H9 (cell line): ENCODE measurements around the gene BMERB1. TPM values are rescaled to one million over a fixed set of nuclear protein-coding genes. Genes with fewer than 3 reads are reported as not detected.

ENCODE experiments used
- DNase-seq: peaks from one replicate; pipeline ENCODE4 v3.0.0-alpha.2; 2017
- H2AFZ ChIP-seq: one replicate; pipeline ENCODE4 v1.6.1; 2013; ENCODE audit warnings: mild to moderate bottlenecking, low read length, control low read depth, moderate library complexity
- H2AK5ac ChIP-seq: 2 replicates; pipeline ENCODE4 v1.6.1; 2013; ENCODE audit warnings: low read length, control low read depth, mixed read lengths; ENCODE audit not compliant: insufficient read length
- H2BK120ac ChIP-seq: one replicate; pipeline ENCODE4 v1.6.1; 2013; ENCODE audit warnings: low read depth, mild to moderate bottlenecking, low read length, control low read depth, inconsistent platforms; ENCODE audit not compliant: poor library complexity, severe bottlenecking
- H2BK12ac ChIP-seq: 2 replicates; pipeline ENCODE4 v1.6.1; 2013; ENCODE audit warnings: low read length, control low read depth, mixed read lengths, low read depth; ENCODE audit not compliant: insufficient read length
- H2BK15ac ChIP-seq: 2 replicates; pipeline ENCODE4 v1.6.1; 2013; ENCODE audit warnings: low read depth, low read length, control low read depth
- H2BK20ac ChIP-seq: one replicate; pipeline ENCODE4 v1.6.1; 2013; ENCODE audit warnings: low read depth, mild to moderate bottlenecking, low read length, control low read depth, inconsistent platforms; ENCODE audit not compliant: poor library complexity, severe bottlenecking
- H2BK5ac ChIP-seq: 2 replicates; pipeline ENCODE4 v1.6.1; 2013; ENCODE audit warnings: low read length, control low read depth, mixed read lengths; ENCODE audit not compliant: insufficient read length
- H3K14ac ChIP-seq: 2 replicates; pipeline ENCODE4 v1.6.1; 2013; ENCODE audit warnings: low read length, control low read depth; ENCODE audit not compliant: insufficient read depth
- H3K18ac ChIP-seq: 2 replicates; pipeline ENCODE4 v1.6.1; 2013; ENCODE audit warnings: low read depth, mild to moderate bottlenecking, mixed read lengths, low read length, control low read depth; ENCODE audit not compliant: insufficient read length
- H3K23ac ChIP-seq: 2 replicates; pipeline ENCODE4 v1.6.1; 2013; ENCODE audit warnings: low read length, control low read depth, mixed read lengths, low read depth; ENCODE audit not compliant: insufficient read length
- H3K23me2 ChIP-seq: 2 replicates; pipeline ENCODE4 v1.6.1; 2013; ENCODE audit warnings: low read depth, mild to moderate bottlenecking, mixed read lengths, low read length, control low read depth; ENCODE audit not compliant: insufficient read length, poor library complexity, severe bottlenecking
- H3K27ac ChIP-seq: 2 replicates; pipeline ENCODE4 v1.5.1; 2013; ENCODE audit warnings: low read length, control low read depth, mixed read lengths, low read depth; ENCODE audit not compliant: insufficient read length
- H3K27me3 ChIP-seq: 2 replicates; pipeline ENCODE4 v1.6.1; 2013; ENCODE audit warnings: low read length, control low read depth, inconsistent platforms; ENCODE audit not compliant: insufficient read depth
- H3K4ac ChIP-seq: 2 replicates; pipeline ENCODE4 v1.6.1; 2013; ENCODE audit warnings: low read depth, mild to moderate bottlenecking, control low read depth, inconsistent platforms, low read length, moderate library complexity
- H3K4me1 ChIP-seq: 2 replicates; pipeline ENCODE4 v1.6.1; 2013; ENCODE audit warnings: low read length, control low read depth, inconsistent platforms; ENCODE audit not compliant: insufficient read depth
- H3K4me2 ChIP-seq: 2 replicates; pipeline ENCODE4 v1.6.1; 2013; ENCODE audit warnings: low read length, control low read depth, mixed read lengths; ENCODE audit not compliant: insufficient read length, insufficient read depth
- H3K56ac ChIP-seq: 2 replicates; pipeline ENCODE4 v1.6.1; 2013; ENCODE audit warnings: low read depth, mild to moderate bottlenecking, mixed read lengths, low read length, control low read depth; ENCODE audit not compliant: insufficient read length
- H3K79me1 ChIP-seq: 2 replicates; pipeline ENCODE4 v1.6.1; 2013; ENCODE audit warnings: low read depth, mild to moderate bottlenecking, moderate library complexity, low read length, control low read depth, inconsistent platforms; ENCODE audit not compliant: insufficient read depth, poor library complexity, severe bottlenecking
- H3K79me2 ChIP-seq: 2 replicates; pipeline ENCODE4 v1.6.1; 2013; ENCODE audit warnings: low read length, control low read depth, inconsistent platforms; ENCODE audit not compliant: insufficient read depth
- H3K9ac ChIP-seq: 2 replicates; pipeline ENCODE4 v1.6.1; 2013; ENCODE audit warnings: low read length, control low read depth, mixed read lengths; ENCODE audit not compliant: insufficient read length; ENCODE audit errors: extremely low read depth
- H3K9me3 ChIP-seq: one replicate; pipeline ENCODE4 v1.6.1; 2013; ENCODE audit warnings: low read depth, low read length, inconsistent platforms; ENCODE audit not compliant: control insufficient read depth
- H3T11ph ChIP-seq: one replicate; pipeline ENCODE4 v1.6.1; 2013; ENCODE audit warnings: mild to moderate bottlenecking, low read length, control low read depth, inconsistent platforms
- H4K20me1 ChIP-seq: one replicate; pipeline ENCODE4 v1.6.1; 2013; ENCODE audit not compliant: control insufficient read depth, insufficient read length, insufficient read depth
- H4K5ac ChIP-seq: 2 replicates; pipeline ENCODE4 v1.6.1; 2013; ENCODE audit warnings: low read depth, mild to moderate bottlenecking, mixed read lengths, low read length, control low read depth; ENCODE audit not compliant: insufficient read length
- H4K8ac ChIP-seq: replicated peaks from 2 replicates; pipeline ENCODE4 v1.6.1; 2013; ENCODE audit warnings: low read length, control low read depth, mixed read lengths, low read depth; ENCODE audit not compliant: insufficient read length
- H4K91ac ChIP-seq: 2 replicates; pipeline ENCODE4 v1.6.1; 2013; ENCODE audit warnings: low read depth, mild to moderate bottlenecking, moderate library complexity, mixed read lengths, low read length, control low read depth; ENCODE audit not compliant: insufficient read length
- H3K27ac Mint-ChIP-seq, 3 experiments: 2 replicates in 2 of 3; 3 replicates in 1 of 3; pipeline ENCODE4 v1.8.0; 2020 to 2021; ENCODE audit warnings: mixed read lengths in 3 of 3, mild to moderate bottlenecking in 1 of 3, moderate library complexity in 1 of 3
- H3K27me3 Mint-ChIP-seq: 2 replicates; pipeline ENCODE4 v1.8.0; 2021; ENCODE audit warnings: low read depth, mild to moderate bottlenecking, moderate library complexity, mixed read lengths
- H3K36me3 Mint-ChIP-seq, 3 experiments: 2 replicates in 2 of 3; 3 replicates in 1 of 3; pipeline ENCODE4 v1.8.0; 2020 to 2021; ENCODE audit warnings: low read depth in 3 of 3, mixed read lengths in 3 of 3; ENCODE audit not compliant: insufficient read depth in 1 of 3
- H3K4me1 Mint-ChIP-seq, 2 experiments: 2 replicates each; pipeline ENCODE4 v1.8.0; 2020; ENCODE audit warnings: mixed read lengths in 2 of 2
- H3K4me3 Mint-ChIP-seq, 2 experiments: 2 replicates in 1 of 2; 3 replicates in 1 of 2; pipeline ENCODE4 v1.8.0; 2020 to 2021; ENCODE audit warnings: mild to moderate bottlenecking in 2 of 2, mixed read lengths in 2 of 2, moderate library complexity in 1 of 2
- H3K9me3 Mint-ChIP-seq, 2 experiments: 2 replicates in 1 of 2; 3 replicates in 1 of 2; pipeline ENCODE4 v1.8.0; 2020; ENCODE audit warnings: mild to moderate bottlenecking in 2 of 2, mixed read lengths in 2 of 2, moderate library complexity in 1 of 2
- CTCF ChIP-seq: fragments of 200-600 bp; sonication (generic); conservative IDR thresholded peaks from 3 replicates; pipeline ENCODE4 v1.8.0; 2021; ENCODE audit warnings: antibody characterized with exemption, mild to moderate bottlenecking
- WGBS: extraction: QIAGEN DNeasy Blood & Tissue Kit; methylation state at CpG from one replicate; pipeline ENCODE4 v1.1.7; 2013; ENCODE audit warnings: missing lambda C conversion rate, low lambda C conversion rate, mixed read lengths; ENCODE audit not compliant: insufficient read length; ENCODE audit errors: extremely low coverage; 5-methylcytosine and 5-hydroxymethylcytosine counted together
- total RNA-seq: library from RNA; stranded (reverse); gene quantifications from 2 replicates; pipeline ENCODE4 v1.2.1, GENCODE V29; 2021

The BMERB1 gene
- total RNA-seq, 1 experiment from 2014 or later, result 19.5 TPM

- no peak for DNase-seq
- Mint-ChIP-seq H3K4me1 (peaks cover 0 to 5% of the 10 kb centered on the region in 2 experiments; a peak in 1 of 4 replicates), H3K36me3 (peaks cover 0 to 4% (median 0%) of the 10 kb centered on the region in 3 experiments; a peak in 3 of 7 replicates), H3K9me3 (no peaks in the 10 kb centered on the region), H3K27me3 (no peaks in the 10 kb centered on the region), H3K4me3 (no peak overlapping the region), H3K27ac (no peak overlapping the region; a peak in 1 of 7 replicates)
- Histone ChIP-seq H3K4me2 (no peak overlapping the region), H2AFZ (no peak overlapping the region), H3K79me2 (no peaks in the 10 kb centered on the region), H3K4ac (no peak overlapping the region), H3K23ac (no peak overlapping the region), H3K14ac (no peak overlapping the region), H2BK12ac (no peak overlapping the region), H3K27me3 (no peaks in the 10 kb centered on the region), H4K8ac (no peak overlapping the region), H3K79me1 (no peaks in the 10 kb centered on the region), H2BK5ac (no peak overlapping the region), H3K9me3 (no peaks in the 10 kb centered on the region), H2BK20ac (no peak overlapping the region), H2BK120ac (no peak overlapping the region), H4K91ac (no peak overlapping the region), H4K20me1 (no peaks in the 10 kb centered on the region), H4K5ac (no peak overlapping the region), H3K27ac (no peak overlapping the region), H3K23me2 (no peaks in the 10 kb centered on the region), H2AK5ac (no peak overlapping the region), H3K4me1 (no peaks in the 10 kb centered on the region), H3T11ph (no peak overlapping the region), H3K56ac (no peak overlapping the region), H2BK15ac (no peak overlapping the region), H3K18ac (no peak overlapping the region), H3K9ac (no peak overlapping the region)
- TF ChIP-seq CTCF, result no peak
- no CpG with 5 or more reads among the region's 4 CpGs for WGBS
Measured at GRCh38 chr16:15523939-15524338, 89.6 kb downstream of the BMERB1 start.
